Vagina (tissue), 2 donors: Measurements from ENCODE around the gene SCFD1.
A peak's percentile ranks its signal among the peaks of the same experiment; 100 is the strongest.

Experiments
- CTCF ChIP-seq, 3 experiments: fragments of 450-650 bp in 2 of 3; fragments of 200-600 bp in 1 of 3; sonication (generic) in 1 of 3; IDR thresholded peaks; one replicate each; pipeline ENCODE4 v1.5.1; 2017 to 2019; ENCODE audit warnings: antibody characterized with exemption in 3 of 3, mild to moderate bottlenecking in 2 of 3, moderate library complexity in 2 of 3
- POLR2A ChIP-seq, 2 donors: fragments of 450-650 bp; IDR thresholded peaks; one replicate each; pipeline ENCODE4 v1.6.1; 2017; ENCODE audit warnings: antibody characterized with exemption in 2 of 2, mild to moderate bottlenecking in 2 of 2, moderate library complexity in 2 of 2
- POLR2AphosphoS5 ChIP-seq, 2 donors: sonication (generic); formaldehyde crosslinking; IDR thresholded peaks; one replicate each; pipeline ENCODE4 v1.9.0; 2017; ENCODE audit warnings: antibody characterized with exemption in 2 of 2, mild to moderate bottlenecking in 2 of 2, low read depth in 1 of 2; ENCODE audit not compliant: insufficient read depth in 1 of 2

GRCh38 chr14:30657606-30658163 lies 35.6 kb downstream of the SCFD1 start:
- peak in 1 of 3 experiments; percentile 32 for TF ChIP-seq CTCF (IDR thresholded peaks at IDR 0.05)
- no peak for TF ChIP-seq POLR2A (IDR thresholded peaks at IDR 0.05)
- no peak for TF ChIP-seq POLR2AphosphoS5 (IDR thresholded peaks at IDR 0.05; ENCODE audit: insufficient read depth in 1 of 2, low read depth in 1 of 2)
